Right hindlimb (tissue), 1 donor: ENCODE data around the gene LIMK2.
"Not testable (repeated sequence)": the region's sequence is repeated elsewhere in the genome, so short reads cannot be mapped to it uniquely, and the experiment has no call there.

Source experiments
- DNase-seq: peaks from one replicate; pipeline ENCODE4 v3.0.0-alpha.2; 2018

LIMK2 gene

GRCh38 chr22:31244943-31245451 lies 32.9 kb downstream of the LIMK2 start:
- DNase-seq: no peak

- not testable (repeated sequence) for DNase-seq
Measured at GRCh38 chr22:31245998-31246397, 33.9 kb downstream of the LIMK2 start.

GRCh38 chr22:31246687-31247086 lies 34.6 kb downstream of the LIMK2 start:
- no peak for DNase-seq

GRCh38 chr22:31247726-31248125 lies 35.6 kb downstream of the LIMK2 start:
- DNase-seq: no peak

- peak; percentile 88 for DNase-seq
Measured at GRCh38 chr22:31248138-31248745, 36.1 kb downstream of the LIMK2 start.

- no peak for DNase-seq
Measured at GRCh38 chr22:31248965-31249958, 37.2 kb downstream of the LIMK2 start.

GRCh38 chr22:31250740-31251600 lies 38.9 kb downstream of the LIMK2 start:
- DNase-seq: no peak

GRCh38 chr22:31253949-31254348 lies 41.9 kb downstream of the LIMK2 start:
- no peak for DNase-seq

- DNase-seq: no peak
Measured at GRCh38 chr22:31259798-31260473, 47.8 kb downstream of the LIMK2 start.

GRCh38 chr22:31260474-31260856 lies 48.4 kb downstream of the LIMK2 start:
- DNase-seq: no peak

- DNase-seq: no peak
Measured at GRCh38 chr22:31262312-31263133, 50.4 kb downstream of the LIMK2 start.

- no peak for DNase-seq
Measured at GRCh38 chr22:31263896-31264640, 52.0 kb downstream of the LIMK2 start.

- no peak for DNase-seq
Measured at GRCh38 chr22:31268281-31268680, 56.2 kb downstream of the LIMK2 start.

GRCh38 chr22:31269892-31270579 lies 57.9 kb downstream of the LIMK2 start:
- DNase-seq: no peak

- DNase-seq: no peak
Measured at GRCh38 chr22:31271026-31271425, 58.9 kb downstream of the LIMK2 start.

- DNase-seq: no peak
Measured at GRCh38 chr22:31271485-31271884, 59.4 kb downstream of the LIMK2 start.

GRCh38 chr22:31272522-31273446 lies 60.7 kb downstream of the LIMK2 start:
- peak; percentile 42 for DNase-seq

- DNase-seq: no peak
Measured at GRCh38 chr22:31274017-31274416, 61.9 kb downstream of the LIMK2 start.

GRCh38 chr22:31275018-31275417 lies 62.9 kb downstream of the LIMK2 start:
- DNase-seq: no peak
